OCI-LY3 (cell line): ENCODE results near the gene CARD6.

Experiments used
- H2AFZ ChIP-seq: fragments of 200-600, 300-600 bp; shearing (Covaris generic); 2 replicates; pipeline ENCODE4 v1.6.0; 2014; ENCODE audit warnings: antibody characterized with exemption, low read depth, low read length
- H3K27ac ChIP-seq: fragments of 200-600, 300-600 bp; sonication (generic); 2 replicates; pipeline ENCODE4 v1.5.1; 2014; ENCODE audit warnings: mild to moderate bottlenecking, low read length, moderate library complexity, mixed read lengths
- H3K27me3 ChIP-seq: fragments of 200-600, 300-600 bp; sonication (generic); 2 replicates; pipeline ENCODE4 v1.6.1; 2014; ENCODE audit warnings: low read depth, low read length, mixed read lengths
- H3K36me3 ChIP-seq: fragments of 200-600, 300-600 bp; sonication (generic); replicated peaks from 2 replicates; pipeline ENCODE3; 2014; ENCODE audit warnings: low read depth, low read length, mixed read lengths
- H3K4me1 ChIP-seq: fragments of 300-600, 200-600 bp; sonication (generic); 2 replicates; pipeline ENCODE4 v1.6.1; 2014; ENCODE audit warnings: low read length, mixed read lengths
- H3K4me2 ChIP-seq: fragments of 200-600, 300-600 bp; sonication (generic); 2 replicates; pipeline ENCODE4 v1.6.1; 2014; ENCODE audit warnings: low read length, mixed read lengths
- H3K4me3 ChIP-seq: fragments of 300-600, 200-600 bp; sonication (generic); 2 replicates; pipeline ENCODE4 v1.5.1; 2014; ENCODE audit warnings: antibody characterized with exemption, mild to moderate bottlenecking, low read length, moderate library complexity
- H3K79me2 ChIP-seq: fragments of 300-600, 200-600 bp; shearing (Covaris generic); 2 replicates; pipeline ENCODE4 v1.6.1; 2014; ENCODE audit warnings: mild to moderate bottlenecking, low read length, mixed read lengths
- H3K9ac ChIP-seq: fragments of 300-600, 200-600 bp; shearing (Covaris generic); 2 replicates; pipeline ENCODE4 v1.6.0; 2014; ENCODE audit warnings: mild to moderate bottlenecking, low read length, moderate library complexity
- H3K9me3 ChIP-seq: fragments of 200-600, 300-600 bp; shearing (Covaris generic); 2 replicates; pipeline ENCODE4 v1.6.1; 2014; ENCODE audit warnings: low read length, mixed read lengths; ENCODE audit not compliant: insufficient read depth
- H4K20me1 ChIP-seq: fragments of 200-600, 300-600 bp; sonication (generic); 2 replicates; pipeline ENCODE4 v1.6.1; 2016; ENCODE audit warnings: low read length, mixed read lengths; ENCODE audit not compliant: insufficient read depth
- CTCF ChIP-seq: fragments of 200-600, 300-600 bp; sonication (generic); IDR thresholded peaks from 2 replicates; pipeline ENCODE4 v1.5.1; 2014; ENCODE audit warnings: antibody characterized with exemption, low read length, low read depth
- EZH2phosphoT487 ChIP-seq: fragments of 200-600 bp; shearing (Covaris generic); IDR thresholded peaks from 2 replicates; pipeline ENCODE4 v1.6.1; 2018; ENCODE audit warnings: antibody characterized with exemption, mixed run types, low read depth

Gene CARD6

GRCh38 chr5:40829748-40830533, 11.2 kb upstream of the CARD6 start:
- no peaks in the 10 kb centered on the region for H3K9me3 ChIP-seq
- H3K79me2 ChIP-seq = peaks cover 58% of the 10 kb centered on the region
- H3K4me1 ChIP-seq = peaks cover 25% of the 10 kb centered on the region
- no peaks in the 10 kb centered on the region for H3K27me3 ChIP-seq
- no peak overlapping the region for H3K9ac ChIP-seq
- no peak overlapping the region for H3K27ac ChIP-seq
- peaks cover 81% of the 10 kb centered on the region for H4K20me1 ChIP-seq
- no peak for TF ChIP-seq EZH2phosphoT487
- no peak for TF ChIP-seq CTCF
- H3K4me2 ChIP-seq = no peak overlapping the region
- no peak overlapping the region for H3K4me3 ChIP-seq
- peaks cover 81% of the 10 kb centered on the region for H3K36me3 ChIP-seq
- no peak overlapping the region for H2AFZ ChIP-seq

- Histone ChIP-seq H4K20me1 (peaks cover 74% of the 10 kb centered on the region), H3K36me3 (peaks cover 72% of the 10 kb centered on the region), H3K27ac (peak overlapping the region; percentile 77), H3K4me2 (peak overlapping the region; percentile 91), H3K9ac (no peak overlapping the region), H3K4me3 (no peak overlapping the region), H3K27me3 (no peaks in the 10 kb centered on the region), H3K79me2 (peaks cover 65% of the 10 kb centered on the region), H2AFZ (no peak overlapping the region), H3K4me1 (peaks cover 25% of the 10 kb centered on the region), H3K9me3 (no peaks in the 10 kb centered on the region)
- TF ChIP-seq EZH2phosphoT487 = no peak
- TF ChIP-seq CTCF = no peak
Measured at GRCh38 chr5:40831346-40832210, 9.6 kb upstream of the CARD6 start.

- peaks cover 67% of the 10 kb centered on the region for H3K36me3 ChIP-seq
- H3K79me2 ChIP-seq = peaks cover 65% of the 10 kb centered on the region
- peaks cover 25% of the 10 kb centered on the region for H3K4me1 ChIP-seq
- no peak overlapping the region for H2AFZ ChIP-seq
- peak overlapping the region; percentile 98; the same call in 1 of the 2 replicates for H3K4me3 ChIP-seq
- no peaks in the 10 kb centered on the region for H3K9me3 ChIP-seq
- H3K4me2 ChIP-seq = peak overlapping the region; percentile 91
- no peaks in the 10 kb centered on the region for H3K27me3 ChIP-seq
- TF ChIP-seq CTCF = no peak
- TF ChIP-seq EZH2phosphoT487 = no peak
- no peak overlapping the region for H3K9ac ChIP-seq
- H3K27ac ChIP-seq = peak overlapping the region; percentile 77
- peaks cover 66% of the 10 kb centered on the region for H4K20me1 ChIP-seq
Measured at GRCh38 chr5:40832345-40832744, 8.8 kb upstream of the CARD6 start.

- H4K20me1 ChIP-seq = peaks cover 52% of the 10 kb centered on the region
- H3K4me1 ChIP-seq = peaks cover 25% of the 10 kb centered on the region
- peak overlapping the region; percentile 91 for H3K4me2 ChIP-seq
- no peaks in the 10 kb centered on the region for H3K9me3 ChIP-seq
- H3K36me3 ChIP-seq = peaks cover 52% of the 10 kb centered on the region
- H3K27ac ChIP-seq = peak overlapping the region; percentile 77
- H3K27me3 ChIP-seq = no peaks in the 10 kb centered on the region
- H3K4me3 ChIP-seq = peak overlapping the region; percentile 98
- peaks cover 62% of the 10 kb centered on the region for H3K79me2 ChIP-seq
- H2AFZ ChIP-seq = no peak overlapping the region
- no peak for TF ChIP-seq EZH2phosphoT487
- H3K9ac ChIP-seq = peak overlapping the region; percentile 99
Measured at GRCh38 chr5:40833712-40834229, 7.4 kb upstream of the CARD6 start.
